Colonic mucosa (tissue), 4 donors: Measurements from ENCODE around the gene KIF7. TPM values are rescaled to one million over a fixed set of nuclear protein-coding genes. Genes with fewer than 3 reads are reported as not detected.
A peak's percentile ranks its signal among the peaks of the same experiment; 100 is the strongest.
"Not testable (repeated sequence)": the region's sequence is repeated elsewhere in the genome, so short reads cannot be mapped to it uniquely, and the experiment has no call there.

Experiments
- DNase-seq: peaks from one replicate; pipeline ENCODE4 v3.0.0-alpha.2; 2020
- H3K27ac ChIP-seq: fragments of 200-600 bp; one replicate; pipeline ENCODE4 v1.8.0; 2021
- H3K27me3 ChIP-seq: fragments of 200-600 bp; one replicate; pipeline ENCODE4 v1.8.0; 2021
- H3K36me3 ChIP-seq: fragments of 200-600 bp; one replicate; pipeline ENCODE4 v1.8.0; 2021
- H3K4me1 ChIP-seq: fragments of 200-600 bp; one replicate; pipeline ENCODE4 v1.8.0; 2021; ENCODE audit warnings: mild to moderate bottlenecking
- H3K4me3 ChIP-seq: fragments of 200-600 bp; one replicate; pipeline ENCODE4 v1.8.0; 2021
- H3K9ac ChIP-seq, 2 donors: one replicate each; pipeline ENCODE4 v1.7.0; 2013; ENCODE audit warnings: control low read depth in 2 of 2, low read depth in 2 of 2, low read length in 2 of 2
- H3K9me3 ChIP-seq: fragments of 200-600 bp; one replicate; pipeline ENCODE4 v1.8.0; 2021
- CTCF ChIP-seq: fragments of 200-600 bp; IDR thresholded peaks from one replicate; pipeline ENCODE4 v1.8.0; 2022; ENCODE audit warnings: antibody characterized with exemption, mild to moderate bottlenecking
- intact Hi-C: fragments of 100-400 bp; cut with DNase I; formaldehyde crosslinking; loops from one replicate; pipeline ENCODE4 v1.14.1; 2022
- total RNA-seq, 2 donors: library from RNA; stranded (reverse); fragmentation: NEBNext Ultra II Directional in 1 of 2; extraction: Animal tissue kit (Norgen Biotek cat#: 25700) in 1 of 2; gene quantifications; one replicate each; pipeline ENCODE4 v1.2.1, GENCODE V29; 2021
- donor health status: healthy.
- donor health status: DM: no; HTN: no; CAD: no.
- donor health status: DM: no; HTN: no; CAD: no.

The KIF7 gene
- total RNA-seq, 2 donors from 2014 or later: 1.1 to 1.2 TPM

- Histone ChIP-seq H3K4me3 (peak within 1 kb of the TSS; percentile 73), H3K27me3 (no peaks in the 10 kb centered on the region), H3K9ac (peak within 1 kb of the TSS; percentile 90 to 98), H3K4me1 (no peaks in the 10 kb centered on the region), H3K36me3 (no peaks in the 10 kb centered on the region), H3K9me3 (no peaks in the 10 kb centered on the region), H3K27ac (peak within 1 kb of the TSS; percentile 56)
- peak; percentile 95 for DNase-seq
- intact Hi-C loops: no loop called here
- no peak for TF ChIP-seq CTCF
These were observed 35.3 kb upstream of the KIF7 start, which contains the start of the genes PEX11A and WDR93 for GRCh38 chr15:89690276-89691218. Gene PEX11A (minus strand): TSS chr15:89690754. CDS start chr15:89690632, 122 bp downstream. Gene WDR93 (plus strand): TSS chr15:89690811. CDS start chr15:89701747, 10,936 bp downstream.

GRCh38 chr15:89689930-89690275 lies 34.6 kb upstream of the KIF7 start:
- H3K9me3 ChIP-seq, intact Hi-C loops, DNase-seq, H3K36me3 ChIP-seq, H3K4me1 ChIP-seq, H3K27me3 ChIP-seq: not testable (repeated sequence)
- Histone ChIP-seq H3K4me3 (peak overlapping the region; percentile 73), H3K9ac (peak overlapping the region; percentile 90 to 98), H3K27ac (peak overlapping the region; percentile 56)

- Histone ChIP-seq H3K4me1 (no peaks in the 10 kb centered on the region), H3K27ac (no peak overlapping the region), H3K9me3 (no peaks in the 10 kb centered on the region), H3K27me3 (no peaks in the 10 kb centered on the region), H3K9ac (no peak overlapping the region), H3K36me3 (no peaks in the 10 kb centered on the region), H3K4me3 (no peak overlapping the region)
- intact Hi-C loops: no loop called here
- DNase-seq: no peak
- TF ChIP-seq CTCF: no peak
These were observed 31.3 kb upstream of the KIF7 start for GRCh38 chr15:89686522-89686921.

GRCh38 chr15:89685995-89686394 lies 30.7 kb upstream of the KIF7 start:
- no peak for DNase-seq
- Histone ChIP-seq H3K9ac (no peak overlapping the region), H3K27me3 (no peaks in the 10 kb centered on the region), H3K27ac (no peak overlapping the region), H3K9me3 (no peaks in the 10 kb centered on the region), H3K36me3 (no peaks in the 10 kb centered on the region), H3K4me3 (no peak overlapping the region), H3K4me1 (no peaks in the 10 kb centered on the region)
- TF ChIP-seq CTCF: no peak
- intact Hi-C loops: no loop called here

- peak; percentile 17 for DNase-seq
- peak overlapping the region; percentile 54 for H3K27ac ChIP-seq
- no peaks in the 10 kb centered on the region for H3K27me3 ChIP-seq
- no peaks in the 10 kb centered on the region for H3K36me3 ChIP-seq
- no peak for TF ChIP-seq CTCF
- intact Hi-C loops: no loop called here
- H3K9ac ChIP-seq: peak overlapping the region in 1 of 2 donors; percentile 52
- H3K4me1 ChIP-seq: no peaks in the 10 kb centered on the region
- no peaks in the 10 kb centered on the region for H3K9me3 ChIP-seq
- no peak overlapping the region for H3K4me3 ChIP-seq
These were observed 25.9 kb upstream of the KIF7 start for GRCh38 chr15:89681146-89681545.
